Measurements from ENCODE around the gene AR. TPM values are rescaled to one million over a fixed set of nuclear protein-coding genes. Genes with fewer than 3 reads are reported as not detected.
A peak's percentile ranks its signal among the peaks of the same experiment; 100 is the strongest.

Gene AR
- total and polyA plus RNA-seq, 4 donors = 2.8 to 67.4 (median 22.9) TPM

- Histone ChIP-seq H3K9ac (ENCODE audit: low read depth in 1 of 2, low read length in 2 of 2) (no peak overlapping the region), H3K36me3 (ENCODE audit: control insufficient read depth in 4 of 4, insufficient read depth in 3 of 4, low read depth in 1 of 4, low read length in 3 of 4) (no peaks in the 10 kb centered on the region), H3K4me1 (ENCODE audit: control insufficient read depth in 4 of 4, insufficient read depth in 4 of 4, low read length in 3 of 4) (peaks cover 2 to 27% (median 22%) of the 10 kb centered on the region in 4 donors), H3K9me3 (ENCODE audit: control insufficient read depth in 4 of 4, low read length in 3 of 4) (peaks cover 0 to 2% (median 0%) of the 10 kb centered on the region in 4 donors), H3K4me3 (ENCODE audit: low read depth in 1 of 3, low read length in 3 of 3) (no peak overlapping the region), H3K27ac (ENCODE audit: low read depth in 1 of 2, low read length in 2 of 2) (no peak overlapping the region), H3K27me3 (ENCODE audit: control insufficient read depth in 4 of 4, insufficient read depth in 4 of 4, low read length in 3 of 4) (peaks cover 0 to 2% (median 0%) of the 10 kb centered on the region in 4 donors)
- TF ChIP-seq CTCF (IDR thresholded peaks at IDR 0.05; ENCODE audit: low read depth, low read length, missing input control) (no peak), GABPA (IDR thresholded peaks at IDR 0.05 in 1 of 2, conservative IDR thresholded peaks at IDR 0.05 in 1 of 2) (no peak), RAD21 (IDR thresholded peaks at IDR 0.05) (no peak), ATF3 (IDR thresholded peaks at IDR 0.05) (no peak), ZBTB33 (IDR thresholded peaks at IDR 0.05) (no peak), SP1 (IDR thresholded peaks at IDR 0.05) (no peak), HNF4G (IDR thresholded peaks at IDR 0.05) (no peak), TAF1 (conservative IDR thresholded peaks at IDR 0.05) (no peak)
- DNase-seq (ENCODE audit: low spot score) = no peak
These were observed 23.1 kb upstream of the AR start for GRCh38 chrX:67520671-67521070.

- Histone ChIP-seq H3K27ac (ENCODE audit: low read depth in 1 of 2, low read length in 2 of 2) (peak overlapping the region; percentile 68 to 70), H3K27me3 (ENCODE audit: control insufficient read depth in 4 of 4, insufficient read depth in 4 of 4, low read length in 3 of 4) (peaks cover 0 to 2% (median 0%) of the 10 kb centered on the region in 4 donors), H3K4me1 (ENCODE audit: control insufficient read depth in 4 of 4, insufficient read depth in 4 of 4, low read length in 3 of 4) (peaks cover 2 to 29% (median 26%) of the 10 kb centered on the region in 4 donors), H3K9ac (ENCODE audit: low read depth in 1 of 2, low read length in 2 of 2) (peak overlapping the region in 1 of 2 donors; percentile 11), H3K4me3 (ENCODE audit: low read depth in 1 of 3, low read length in 3 of 3) (peak overlapping the region in 1 of 3 donors; percentile 24), H3K36me3 (ENCODE audit: control insufficient read depth in 4 of 4, insufficient read depth in 3 of 4, low read depth in 1 of 4, low read length in 3 of 4) (no peaks in the 10 kb centered on the region), H3K9me3 (ENCODE audit: control insufficient read depth in 4 of 4, low read length in 3 of 4) (peaks cover 0 to 2% (median 0%) of the 10 kb centered on the region in 4 donors)
- TF ChIP-seq HNF4A (conservative IDR thresholded peaks at IDR 0.05) (peak in 1 of 2 donors; percentile 25), MAX (IDR thresholded peaks at IDR 0.05) (no peak), JUND (IDR thresholded peaks at IDR 0.05) (no peak), EGR1 (IDR thresholded peaks at IDR 0.05; ENCODE audit: low read depth in 2 of 2) (no peak), HNF4G (IDR thresholded peaks at IDR 0.05) (no peak), RXRA (IDR thresholded peaks at IDR 0.05) (peak in 1 of 2 donors; percentile 28), FOXA2 (IDR thresholded peaks at IDR 0.05) (no peak), RAD21 (IDR thresholded peaks at IDR 0.05) (no peak)
- no peak for DNase-seq (ENCODE audit: low spot score)
- WGBS = 12% methylated on average over 3 of the region's 3 CpGs
These were observed 20.7 kb upstream of the AR start for GRCh38 chrX:67523002-67523681.

Measured in liver (tissue), 9 donors.